GM21576 (cell line): ENCODE measurements around the gene MRAS.

ENCODE experiments used
- ATAC-seq: cut with Tn5 transposase; IDR thresholded peaks from one replicate; pipeline ENCODE4 v1.9.1; 2021; ENCODE audit warnings: mild to moderate bottlenecking, moderate library complexity; ENCODE audit not compliant: unreplicated experiment

Gene MRAS

DNA sequence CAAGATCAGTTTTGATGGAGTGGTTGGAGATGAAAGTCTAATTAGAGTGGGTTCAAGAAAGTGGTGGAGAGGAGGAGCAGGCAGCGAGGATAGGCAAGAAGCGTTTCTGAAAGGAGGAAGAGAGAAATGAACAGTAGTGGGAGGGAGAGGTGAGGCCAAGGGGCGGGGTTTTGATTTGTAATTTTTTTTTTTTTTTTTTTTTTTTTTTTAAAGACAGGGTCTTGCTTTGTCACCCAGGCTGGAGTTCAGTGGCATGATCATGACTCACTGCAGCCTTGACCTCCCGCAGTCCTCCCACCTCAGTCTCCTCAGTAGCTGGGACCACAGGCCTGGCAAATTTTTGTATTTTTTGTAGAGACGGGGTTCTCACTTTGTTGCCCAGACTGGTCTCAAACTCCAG, 36.6 kb downstream of the MRAS start:
- ATAC-seq = no peak

DNA sequence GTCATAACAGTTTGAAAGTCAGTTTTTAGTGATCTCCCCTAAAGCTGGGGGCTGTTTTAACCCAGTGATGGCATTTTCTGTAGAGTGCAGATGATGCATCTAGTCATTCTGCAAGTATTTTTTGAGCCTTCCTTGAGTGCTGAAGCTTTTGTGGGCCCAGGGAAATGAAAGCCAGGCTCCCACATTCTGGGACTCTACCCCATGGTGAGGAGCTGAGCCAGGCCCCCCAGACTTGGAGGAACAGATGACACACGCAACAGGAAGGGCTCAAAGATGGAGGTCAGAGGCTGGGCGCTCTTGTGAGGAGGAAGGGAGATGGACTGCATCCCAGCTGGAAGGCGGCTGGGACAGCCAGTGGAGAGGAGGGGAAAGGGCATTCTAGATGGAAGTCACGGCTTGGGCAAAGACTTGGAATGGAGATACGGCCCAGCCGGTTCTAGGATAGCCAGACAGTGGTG, 40.8 kb downstream of the MRAS start:
- no peak for ATAC-seq

DNA sequence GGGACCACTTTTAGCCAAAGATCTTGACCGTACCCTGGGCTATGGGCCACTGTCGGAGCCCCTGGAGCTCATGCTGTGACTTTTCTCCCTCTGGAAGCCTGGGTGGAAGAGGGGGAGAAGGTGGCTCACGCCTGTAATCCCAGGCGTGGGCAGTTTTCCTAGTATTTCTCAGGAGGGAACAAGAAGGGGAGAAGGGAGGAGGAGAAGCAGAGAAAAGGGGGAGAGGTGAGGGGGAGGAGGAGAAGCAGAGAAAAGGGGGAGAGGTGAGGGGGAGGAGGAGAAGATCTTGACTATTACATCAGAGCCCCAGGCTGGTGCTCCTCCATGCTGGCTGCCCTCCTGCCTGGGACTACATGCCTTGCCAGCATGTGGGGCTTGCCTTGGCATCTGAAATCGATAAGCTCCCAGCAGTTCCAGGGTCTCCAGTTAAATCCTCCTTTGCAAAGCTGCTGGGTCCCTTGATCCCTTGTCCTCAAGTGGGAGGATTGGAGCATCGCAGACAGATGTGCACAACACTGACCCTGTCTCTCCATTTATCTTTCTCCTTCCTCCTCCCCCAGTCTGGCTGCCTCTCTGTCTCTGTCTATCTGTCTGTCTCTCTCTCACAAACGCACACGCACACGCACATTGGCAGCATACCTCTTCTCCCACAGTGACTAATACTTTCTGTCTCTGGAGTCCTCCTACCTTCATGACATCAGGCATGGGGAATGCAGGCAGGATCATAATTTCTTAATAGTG, 41.6 kb downstream of the MRAS start:
- ATAC-seq = no peak

DNA sequence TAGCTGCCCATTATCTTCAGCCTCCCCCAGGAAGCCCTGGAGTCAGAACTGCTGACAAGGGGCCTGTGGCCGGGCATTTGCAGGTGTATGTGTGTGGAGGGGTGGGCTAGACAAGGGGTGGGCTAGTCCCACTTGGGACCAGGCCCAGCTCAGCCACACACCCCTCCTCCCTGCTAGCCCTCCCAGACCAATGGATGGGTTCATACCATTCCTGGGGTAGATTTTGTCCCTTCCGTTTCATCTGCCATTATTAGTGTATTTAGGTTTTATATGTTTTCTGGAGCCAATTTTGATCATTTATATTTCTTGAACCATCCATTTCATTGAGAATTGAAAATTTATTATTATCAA, 42.2 kb downstream of the MRAS start:
- ATAC-seq = no peak

DNA sequence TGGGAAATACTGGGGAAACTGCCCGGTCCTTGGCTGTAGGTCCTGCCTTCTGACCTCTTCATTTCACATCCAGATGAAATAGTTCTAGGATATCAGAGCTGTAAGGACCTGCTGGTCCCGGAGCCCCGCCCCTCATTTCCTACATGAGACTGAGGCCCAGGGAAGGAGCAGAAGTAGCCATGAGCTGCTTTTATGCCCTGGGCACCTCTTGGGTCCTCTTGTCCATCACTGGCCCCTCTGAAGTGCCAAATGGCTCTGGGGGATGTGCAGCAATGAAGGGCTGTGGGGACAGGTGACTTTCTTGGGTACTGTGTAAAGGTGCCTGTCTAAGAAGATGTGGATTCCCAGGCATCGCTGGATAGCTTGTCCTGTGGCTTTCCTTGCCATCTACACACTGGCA, 45.8 kb downstream of the MRAS start:
- ATAC-seq = no peak

DNA sequence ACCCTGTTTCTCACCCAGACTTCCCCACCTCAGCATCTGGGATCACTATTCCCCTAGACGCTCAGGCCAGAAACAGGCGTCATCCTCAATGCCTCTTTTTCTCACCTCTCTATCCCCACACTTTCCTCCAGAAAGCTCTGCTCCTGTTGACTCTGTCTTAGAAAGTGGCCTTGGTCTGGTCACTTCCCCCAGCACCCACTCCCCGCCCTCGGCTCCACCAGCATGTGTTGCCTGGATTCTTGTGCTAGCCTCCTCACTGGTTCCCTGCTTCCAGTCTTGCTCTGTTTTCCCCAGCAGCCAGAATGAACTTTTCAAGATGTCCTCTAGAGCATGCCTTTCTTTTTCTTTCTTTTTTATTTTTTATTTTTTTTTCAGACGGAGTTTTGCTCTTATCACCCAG, 46.3 kb downstream of the MRAS start:
- no peak for ATAC-seq

DNA sequence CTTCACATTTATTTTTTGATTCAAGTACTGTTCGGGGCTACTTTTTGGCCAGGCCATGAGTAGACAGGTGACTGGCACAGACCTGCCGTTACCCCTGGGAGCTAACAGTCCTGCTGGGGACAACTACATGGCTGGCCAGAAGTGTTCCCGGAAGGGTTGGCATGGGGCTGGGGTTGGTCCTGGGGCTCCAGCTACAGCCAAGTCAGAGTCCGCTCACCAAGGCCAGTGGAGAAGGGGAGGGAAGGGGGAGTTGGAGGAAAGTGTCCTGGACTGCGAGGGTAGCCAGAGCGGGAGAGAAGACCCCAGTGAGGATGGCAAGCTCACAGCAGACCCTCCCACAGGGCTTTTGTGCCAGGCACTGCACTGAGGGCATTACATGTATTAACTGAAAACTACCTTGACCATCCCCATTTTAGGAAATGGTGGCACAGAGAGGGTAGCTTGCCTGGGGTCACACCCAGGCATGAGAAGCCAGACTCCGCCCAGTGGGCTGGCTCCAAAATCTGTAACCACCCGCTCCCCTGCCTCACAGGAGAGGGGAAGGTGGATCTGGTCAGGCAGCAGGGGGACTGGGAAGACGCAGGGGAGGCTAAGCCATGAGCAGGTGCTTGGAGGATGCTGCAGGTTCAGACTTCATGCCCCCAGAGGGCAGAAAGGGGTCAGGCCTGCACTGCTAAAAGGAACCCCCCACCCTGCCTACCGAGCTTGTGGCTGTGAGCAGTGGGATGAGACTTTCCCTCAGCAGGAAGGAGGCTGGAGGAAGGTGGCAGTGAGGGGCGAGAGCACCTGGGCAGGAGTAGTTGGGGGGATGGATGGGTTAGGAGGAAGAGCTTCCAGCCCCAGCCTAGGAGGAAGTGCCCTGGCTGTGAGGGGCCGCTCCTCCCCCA, 47.7 kb downstream of the MRAS start:
- no peak for ATAC-seq

DNA sequence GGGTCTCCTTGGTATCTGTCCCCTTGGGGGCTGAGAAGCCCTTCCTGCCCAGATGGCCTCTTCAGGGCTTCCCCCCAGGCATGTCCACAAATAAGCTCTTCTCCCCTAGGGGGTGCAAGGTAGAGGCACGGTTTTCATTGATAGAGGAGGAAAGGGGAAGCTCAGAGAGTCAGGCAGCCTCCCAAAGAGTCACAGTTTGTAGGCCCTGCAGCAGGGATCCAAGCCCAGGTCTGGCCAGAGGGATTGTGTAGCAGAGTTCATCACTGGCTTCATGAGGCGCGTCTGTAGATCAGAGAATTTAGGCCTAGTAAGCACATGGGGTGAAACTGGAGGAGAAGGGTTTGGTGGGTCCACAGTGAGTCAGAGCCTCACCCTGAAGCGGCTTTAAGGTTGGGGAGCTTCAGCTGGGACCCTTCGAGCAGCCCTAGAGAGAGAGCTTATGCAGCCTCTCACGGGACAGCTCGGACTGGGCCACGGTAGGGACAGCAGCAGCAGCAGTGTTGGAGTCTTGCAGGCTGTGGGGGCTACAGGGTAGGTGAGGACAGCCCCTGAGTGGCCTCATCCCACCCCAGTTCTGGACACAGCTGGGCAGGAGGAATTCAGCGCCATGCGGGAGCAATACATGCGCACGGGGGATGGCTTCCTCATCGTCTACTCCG, 48.5 kb downstream of the MRAS start:
- no peak for ATAC-seq

DNA sequence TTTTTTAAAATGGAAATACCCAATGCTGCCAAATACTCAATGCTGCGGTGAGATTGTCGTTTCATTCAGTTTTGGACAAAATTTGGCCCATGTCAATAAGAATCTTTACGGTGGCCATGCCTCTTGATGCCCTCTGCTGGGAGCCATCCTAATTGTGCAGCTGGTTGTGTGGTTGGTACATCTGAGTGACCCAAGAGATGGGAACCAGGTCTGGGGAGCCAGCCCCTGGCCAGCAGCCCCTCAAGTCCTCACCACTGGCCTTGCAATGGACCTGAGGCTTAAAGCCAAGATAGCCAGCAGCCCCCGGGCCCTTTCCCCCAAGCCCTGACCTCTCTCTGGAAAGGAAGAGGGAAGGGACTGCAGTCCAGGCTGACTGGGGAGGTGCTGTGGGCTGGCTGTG, 49.6 kb downstream of the MRAS start:
- no peak for ATAC-seq

DNA sequence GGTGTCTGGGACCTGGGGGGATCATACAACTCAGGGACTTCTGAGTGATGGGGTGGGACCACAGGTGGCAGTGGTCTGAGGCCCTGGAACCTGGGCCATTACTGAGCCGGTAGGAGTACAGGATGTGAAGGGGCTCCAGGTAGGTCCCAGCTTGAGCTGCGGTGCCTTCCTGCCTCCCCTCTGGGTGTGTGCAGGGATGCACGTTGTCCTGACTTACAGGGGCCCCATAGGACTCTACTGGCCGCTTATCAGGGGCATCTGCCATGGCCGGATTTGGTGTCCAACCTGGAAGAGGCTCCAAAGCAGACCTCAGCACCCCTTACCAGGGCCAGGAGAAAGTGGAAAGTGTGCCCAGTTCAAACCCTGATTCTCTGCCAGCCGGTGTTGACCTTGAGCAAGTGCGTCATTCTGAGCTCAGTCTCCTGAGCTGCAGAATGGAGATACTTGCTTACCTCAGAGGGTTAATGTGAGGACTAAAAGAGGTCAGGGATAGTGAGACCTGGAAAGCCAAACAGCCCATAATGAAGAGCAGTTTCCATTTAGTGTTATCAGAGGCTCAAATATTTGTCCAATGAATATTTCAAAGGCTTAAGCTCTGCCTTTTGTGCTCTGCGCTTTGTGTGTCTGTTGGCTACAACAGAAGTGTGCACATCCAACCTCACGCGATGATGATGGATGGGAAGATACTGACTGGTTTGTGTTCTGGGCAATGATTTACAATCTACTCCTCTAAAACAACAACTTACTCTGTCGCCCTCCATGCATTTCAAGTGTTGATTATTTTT, 50.6 kb downstream of the MRAS start:
- no peak for ATAC-seq

DNA sequence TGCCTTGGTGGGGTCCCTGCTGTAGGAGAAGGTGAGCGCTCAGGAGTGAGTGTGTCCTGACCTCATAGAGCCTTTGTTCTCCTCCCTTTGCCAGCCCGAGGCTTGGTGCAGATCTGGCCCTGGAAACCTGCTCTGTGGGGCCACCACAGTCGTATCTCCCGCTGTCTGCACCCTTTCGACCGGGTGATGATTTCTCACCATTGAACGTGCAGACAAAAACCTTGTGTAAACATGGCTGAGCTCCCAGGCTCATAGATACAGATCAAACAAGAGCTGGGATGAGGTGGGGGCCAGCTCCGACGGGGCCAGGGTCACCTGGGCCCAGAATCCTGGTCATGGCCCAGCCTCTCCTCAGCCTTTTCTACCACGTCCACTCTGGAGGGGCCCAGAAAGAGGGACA, 51.4 kb downstream of the MRAS start:
- ATAC-seq = no peak

DNA sequence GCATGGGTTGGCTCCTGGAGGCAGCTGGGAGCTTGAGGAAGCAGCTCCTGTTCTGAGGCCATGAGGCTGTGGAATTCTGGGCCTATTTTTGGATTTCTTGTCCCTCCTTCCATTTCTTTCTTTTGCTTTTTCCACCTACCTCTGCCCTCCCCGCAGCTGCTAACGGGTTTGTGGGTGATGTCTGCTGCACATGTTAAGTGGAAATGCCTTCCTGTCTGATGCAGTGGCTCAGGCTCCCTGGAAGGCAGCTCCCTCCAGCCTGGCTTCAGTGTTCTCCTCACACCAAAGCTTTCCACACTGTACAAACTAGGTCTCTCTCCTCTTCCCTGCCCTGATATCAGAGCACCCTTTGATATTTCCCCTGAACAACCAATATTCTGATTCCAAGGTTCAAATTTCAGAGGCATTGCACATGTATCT, 52.3 kb downstream of the MRAS start:
- ATAC-seq = no peak

DNA sequence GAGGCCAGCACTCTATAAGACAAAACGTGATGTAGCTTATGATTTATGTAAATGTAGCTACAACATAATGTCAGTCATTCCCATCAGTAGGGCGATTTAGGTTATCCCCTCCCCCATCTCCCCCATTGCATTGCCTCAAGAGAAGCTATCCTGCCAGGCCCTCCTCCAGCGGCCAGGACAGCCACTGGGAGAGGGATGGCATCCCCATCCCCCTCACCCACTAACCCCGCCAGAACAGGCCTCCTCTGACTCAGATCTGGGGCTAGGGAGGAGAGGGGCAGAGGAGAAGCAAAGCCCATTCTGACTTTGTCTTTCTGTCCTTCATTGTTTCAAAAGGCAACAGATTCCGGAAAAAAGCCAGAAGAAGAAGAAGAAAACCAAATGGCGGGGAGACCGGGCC, 53.5 kb downstream of the MRAS start:
- no peak for ATAC-seq

DNA sequence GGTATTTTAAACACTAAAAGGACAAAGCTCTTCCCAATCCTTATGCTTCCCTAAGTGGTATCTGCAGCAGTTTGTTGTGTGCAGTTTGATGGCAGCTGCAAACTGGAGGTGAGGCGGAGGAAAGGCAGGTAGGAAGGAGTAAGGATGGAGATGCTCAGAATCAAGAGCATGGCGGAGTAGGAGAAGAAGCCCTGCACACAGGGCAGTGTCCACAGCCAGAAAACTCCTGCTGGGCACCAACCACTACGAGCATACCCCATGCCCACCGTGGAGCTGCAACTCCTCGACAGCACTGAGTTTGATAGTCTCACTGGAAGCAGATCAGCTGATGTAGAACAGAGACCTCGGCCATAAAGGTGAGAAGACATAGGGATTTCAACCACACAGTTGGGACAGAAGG, 55.7 kb downstream of the MRAS start:
- no peak for ATAC-seq

DNA sequence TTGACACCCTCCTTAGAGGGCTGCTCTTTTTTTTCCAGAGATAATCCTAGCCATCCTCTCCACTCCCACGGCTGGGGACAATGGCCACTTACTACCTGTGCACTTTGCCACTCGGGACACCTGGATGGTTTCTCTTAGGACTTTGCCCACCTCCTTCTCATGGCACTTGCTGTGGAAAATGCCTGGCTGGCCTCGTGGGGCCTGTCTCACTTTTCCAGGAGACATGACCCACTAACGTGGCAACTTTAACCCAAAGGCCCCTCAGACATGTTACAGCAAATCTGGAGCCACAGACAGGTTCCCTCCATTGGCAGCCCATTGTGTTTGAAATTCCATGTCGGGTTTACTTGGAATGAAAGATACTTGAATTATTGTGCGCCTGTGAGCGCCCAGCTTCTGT, 56.6 kb downstream of the MRAS start:
- no peak for ATAC-seq

DNA sequence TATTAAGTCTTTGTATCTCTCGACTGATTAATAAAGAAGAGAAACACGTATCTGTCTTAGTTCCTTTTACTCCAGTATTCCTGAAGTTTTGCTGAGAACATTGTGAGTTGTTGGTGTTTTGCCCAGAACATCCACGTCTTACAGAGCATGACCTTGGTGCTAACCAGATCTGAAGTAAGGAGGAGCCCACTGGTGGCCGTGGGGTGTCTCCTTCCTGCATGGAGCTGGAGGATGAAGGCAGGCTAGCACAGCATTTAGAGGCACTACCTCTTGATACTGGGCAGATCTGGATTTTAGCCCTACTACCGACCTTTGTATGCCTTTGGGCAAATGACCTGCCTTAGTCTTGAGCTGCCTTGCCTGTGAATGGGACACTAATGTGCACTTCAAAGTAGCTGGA, 57.1 kb downstream of the MRAS start:
- no peak for ATAC-seq

DNA sequence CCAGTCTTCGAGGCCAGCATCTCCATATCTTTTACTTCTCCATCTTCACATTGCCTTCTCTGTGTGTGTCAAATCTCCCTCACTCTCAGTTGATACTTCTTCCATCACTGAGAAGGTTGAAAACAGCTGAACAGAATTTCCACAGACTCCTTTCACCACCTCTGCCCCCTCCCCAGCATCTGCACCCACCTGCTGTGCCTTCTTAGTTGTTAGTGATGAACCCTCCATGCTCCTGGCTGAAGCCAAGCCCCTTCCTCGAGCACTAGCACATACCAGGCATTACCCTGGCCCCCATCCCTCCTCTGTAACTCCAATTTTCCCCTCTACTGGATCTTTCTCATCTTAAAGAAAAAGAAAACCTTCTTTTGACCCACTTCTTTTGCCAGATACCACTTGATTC, 58.2 kb downstream of the MRAS start:
- no peak for ATAC-seq

DNA sequence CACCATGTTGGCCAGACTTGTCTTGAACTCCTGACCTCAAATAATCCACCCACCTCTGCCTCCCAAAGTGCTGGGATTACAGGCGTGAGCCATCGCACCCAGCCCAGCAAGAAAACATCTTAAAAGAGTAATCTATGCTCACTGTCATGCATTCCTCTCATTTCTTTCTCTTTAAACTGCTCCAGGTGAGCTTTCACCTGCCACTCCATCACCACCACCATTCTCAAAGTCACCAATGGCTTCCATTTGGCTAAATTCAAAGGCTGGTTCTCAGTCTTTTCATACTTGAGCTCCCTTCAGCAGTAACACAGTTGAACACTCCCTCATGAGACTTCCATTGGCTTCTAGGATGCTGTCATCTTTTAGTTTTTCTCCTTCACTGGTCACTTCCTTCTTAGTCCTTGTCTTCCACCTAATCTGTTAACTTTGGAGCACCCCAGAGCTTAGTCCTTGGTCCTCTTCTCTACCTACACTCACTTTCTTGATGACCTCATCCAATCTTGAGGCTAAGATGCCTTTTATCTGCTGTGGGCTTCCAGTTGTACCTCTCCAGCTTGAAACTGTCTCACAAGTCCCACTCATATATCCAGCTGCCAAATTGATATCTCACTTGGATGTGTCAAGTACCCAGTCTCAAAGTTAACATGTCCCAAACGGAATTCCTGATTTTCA, 59.0 kb downstream of the MRAS start:
- ATAC-seq = no peak

DNA sequence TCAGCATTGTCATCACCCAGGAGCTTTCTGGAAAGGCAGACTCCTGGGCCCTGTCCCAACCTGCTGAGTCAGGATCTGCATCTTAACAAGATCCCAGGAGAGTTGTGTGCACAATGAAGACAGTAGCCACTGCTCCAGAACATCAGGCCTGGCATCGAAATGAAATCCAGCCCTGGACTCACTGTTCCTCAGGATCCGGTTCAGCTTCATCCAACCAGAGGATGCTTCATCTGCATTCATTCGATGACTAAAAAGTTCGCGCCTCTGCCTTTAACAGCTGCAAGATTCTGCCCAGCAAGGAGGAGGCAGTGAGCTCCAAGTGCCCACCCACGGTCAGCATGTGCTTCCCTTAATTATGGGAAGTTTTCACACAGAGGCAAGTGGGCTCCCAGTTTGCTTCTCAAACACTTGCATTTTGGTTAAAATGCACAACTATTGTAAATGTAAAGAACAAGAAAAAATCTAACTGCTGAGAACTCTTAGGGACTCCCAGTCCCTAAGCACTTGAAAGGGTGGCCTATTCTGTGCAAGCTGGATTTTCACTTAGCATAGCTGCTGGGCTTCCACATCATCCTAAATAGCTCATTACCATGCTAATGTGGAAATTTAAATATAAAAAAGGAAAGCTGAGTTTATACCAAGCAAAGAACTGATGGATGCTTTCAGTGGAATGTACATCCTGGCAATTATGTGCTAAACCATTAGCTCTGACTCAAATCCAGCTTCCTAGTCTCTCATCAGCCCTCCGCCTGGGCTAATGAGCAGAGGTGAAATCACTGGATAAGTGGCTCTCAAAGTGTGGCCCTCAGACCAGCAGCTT, 60.6 kb downstream of the MRAS start:
- ATAC-seq = no peak
